SK-N-SH (cell line): Measurements from ENCODE around the gene FMN1.

Source experiments
- CTCF ChIP-seq: fragments of 200-600 bp; sonication (generic); IDR thresholded peaks from 2 replicates; pipeline ENCODE4 v1.6.1; 2017; ENCODE audit warnings: antibody characterized with exemption, mild to moderate bottlenecking, moderate library complexity
- EP300 ChIP-seq, 2 experiments: IDR thresholded peaks; 2 replicates each; pipeline versions ENCODE4 v1.4.0 to v1.6.1; 2012; ENCODE audit warnings: borderline replicate concordance in 1 of 2, low read depth in 1 of 2, low read length in 1 of 2
- EZH2phosphoT487 ChIP-seq: fragments of 200-600 bp; sonication (generic); IDR thresholded peaks from 2 replicates; pipeline ENCODE4 v1.6.1; 2017; ENCODE audit warnings: low read depth, mixed run types, mild to moderate bottlenecking, antibody characterized with exemption, moderate library complexity, borderline replicate concordance
- MEF2A ChIP-seq: IDR thresholded peaks from 2 replicates; pipeline ENCODE4 v1.4.0; 2012; ENCODE audit warnings: low read depth, borderline replicate concordance
- MXI1 ChIP-seq: IDR thresholded peaks from 2 replicates; pipeline ENCODE4 v1.6.1; 2012; ENCODE audit warnings: mild to moderate bottlenecking, low read depth, low read length, improper control_type of control experiment
- NRF1 ChIP-seq: IDR thresholded peaks from 2 replicates; pipeline ENCODE4 v1.6.1; 2012; ENCODE audit warnings: low read depth, mild to moderate bottlenecking, low read length
- POLR2AphosphoS5 ChIP-seq: IDR thresholded peaks from 2 replicates; pipeline ENCODE4 v1.6.1; 2012; ENCODE audit warnings: low read depth, low read length
- SMC3 ChIP-seq: IDR thresholded peaks from 2 replicates; pipeline ENCODE4 v1.6.1; 2012; ENCODE audit warnings: low read depth, low read length, improper control_type of control experiment
- YY1 ChIP-seq: IDR thresholded peaks from 2 replicates; pipeline ENCODE4 v1.4.0; 2012; ENCODE audit warnings: low read depth, mild to moderate bottlenecking
- TF ChIP-seq, protein P1 (sequence below): IDR thresholded peaks from 2 replicates; pipeline ENCODE4 v1.6.1; 2012; ENCODE audit warnings: mild to moderate bottlenecking, low read depth, low read length, moderate library complexity
- TF ChIP-seq, protein P2 (sequence below): fragments of 150-350 bp; IDR thresholded peaks from 2 replicates; pipeline ENCODE4 v1.6.1; 2017; ENCODE audit warnings: antibody characterized with exemption, low read length, low read depth, borderline replicate concordance

DNA sequence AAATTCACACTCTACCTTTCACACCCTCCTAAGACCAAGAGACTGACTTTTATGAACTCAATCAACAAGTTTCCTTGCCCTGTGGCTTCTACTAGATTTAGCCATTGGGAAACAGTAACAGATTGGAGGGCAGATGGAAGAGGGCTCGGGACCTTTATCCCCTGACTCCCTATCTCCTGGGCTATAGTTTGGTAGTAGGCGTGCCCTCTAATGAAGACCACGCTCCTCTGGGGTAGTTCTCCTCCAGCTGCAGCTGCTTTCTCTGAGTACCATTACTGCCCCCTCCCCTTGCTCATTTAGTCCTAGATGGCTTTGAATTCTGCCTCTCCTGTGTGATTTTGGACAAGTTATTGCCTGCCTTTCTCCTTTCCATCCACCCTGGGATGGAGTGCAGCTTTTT lies 33.3 kb downstream of the FMN1 start:
- TF ChIP-seq NRF1, result no peak
- no peak for TF ChIP-seq CTCF
- TF ChIP-seq MEF2A, result no peak
- TF ChIP-seq SMC3, result no peak
- no peak for TF ChIP-seq EZH2phosphoT487
- TF ChIP-seq POLR2AphosphoS5, result no peak
- TF ChIP-seq, protein P1, sequence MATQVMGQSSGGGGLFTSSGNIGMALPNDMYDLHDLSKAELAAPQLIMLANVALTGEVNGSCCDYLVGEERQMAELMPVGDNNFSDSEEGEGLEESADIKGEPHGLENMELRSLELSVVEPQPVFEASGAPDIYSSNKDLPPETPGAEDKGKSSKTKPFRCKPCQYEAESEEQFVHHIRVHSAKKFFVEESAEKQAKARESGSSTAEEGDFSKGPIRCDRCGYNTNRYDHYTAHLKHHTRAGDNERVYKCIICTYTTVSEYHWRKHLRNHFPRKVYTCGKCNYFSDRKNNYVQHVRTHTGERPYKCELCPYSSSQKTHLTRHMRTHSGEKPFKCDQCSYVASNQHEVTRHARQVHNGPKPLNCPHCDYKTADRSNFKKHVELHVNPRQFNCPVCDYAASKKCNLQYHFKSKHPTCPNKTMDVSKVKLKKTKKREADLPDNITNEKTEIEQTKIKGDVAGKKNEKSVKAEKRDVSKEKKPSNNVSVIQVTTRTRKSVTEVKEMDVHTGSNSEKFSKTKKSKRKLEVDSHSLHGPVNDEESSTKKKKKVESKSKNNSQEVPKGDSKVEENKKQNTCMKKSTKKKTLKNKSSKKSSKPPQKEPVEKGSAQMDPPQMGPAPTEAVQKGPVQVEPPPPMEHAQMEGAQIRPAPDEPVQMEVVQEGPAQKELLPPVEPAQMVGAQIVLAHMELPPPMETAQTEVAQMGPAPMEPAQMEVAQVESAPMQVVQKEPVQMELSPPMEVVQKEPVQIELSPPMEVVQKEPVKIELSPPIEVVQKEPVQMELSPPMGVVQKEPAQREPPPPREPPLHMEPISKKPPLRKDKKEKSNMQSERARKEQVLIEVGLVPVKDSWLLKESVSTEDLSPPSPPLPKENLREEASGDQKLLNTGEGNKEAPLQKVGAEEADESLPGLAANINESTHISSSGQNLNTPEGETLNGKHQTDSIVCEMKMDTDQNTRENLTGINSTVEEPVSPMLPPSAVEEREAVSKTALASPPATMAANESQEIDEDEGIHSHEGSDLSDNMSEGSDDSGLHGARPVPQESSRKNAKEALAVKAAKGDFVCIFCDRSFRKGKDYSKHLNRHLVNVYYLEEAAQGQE, result no peak
- TF ChIP-seq MXI1, result no peak
- no peak for TF ChIP-seq YY1
- no peak for TF ChIP-seq EP300 (IDR thresholded peaks at IDR 0.05; ENCODE audit: borderline replicate concordance in 1 of 2, low read depth in 1 of 2, low read length in 1 of 2)
- TF ChIP-seq, protein P2, sequence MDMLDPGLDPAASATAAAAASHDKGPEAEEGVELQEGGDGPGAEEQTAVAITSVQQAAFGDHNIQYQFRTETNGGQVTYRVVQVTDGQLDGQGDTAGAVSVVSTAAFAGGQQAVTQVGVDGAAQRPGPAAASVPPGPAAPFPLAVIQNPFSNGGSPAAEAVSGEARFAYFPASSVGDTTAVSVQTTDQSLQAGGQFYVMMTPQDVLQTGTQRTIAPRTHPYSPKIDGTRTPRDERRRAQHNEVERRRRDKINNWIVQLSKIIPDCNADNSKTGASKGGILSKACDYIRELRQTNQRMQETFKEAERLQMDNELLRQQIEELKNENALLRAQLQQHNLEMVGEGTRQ, result no peak
